Adrenal gland (tissue), 12 donors: ENCODE results near the gene AVP. TPM values are rescaled to one million over a fixed set of nuclear protein-coding genes. Genes with fewer than 3 reads are reported as not detected.

Experiments
- DNase-seq, 7 donors: peaks; one replicate each; pipeline ENCODE4 v3.0.0-alpha.2; 2019 to 2020
- H3K27ac ChIP-seq, 5 donors: fragments of 200-600 bp; sonication (generic) in 4 of 5; 1 replicate in 3 of 5; 2 replicates in 2 of 5; pipeline versions ENCODE4 v1.5.1 to v1.8.0; 2016 to 2020; ENCODE audit warnings: mild to moderate bottlenecking in 1 of 5
- H3K27me3 ChIP-seq: fragments of 200-600 bp; 2 replicates; pipeline ENCODE4 v1.8.0; 2021
- H3K36me3 ChIP-seq, 2 donors: fragments of 200-600 bp; replicated peaks in 1 of 2; 1 replicate in 1 of 2; 2 replicates in 1 of 2; pipeline versions ENCODE4 v1.5.1 to v1.8.0; 2018 to 2022
- H3K4me1 ChIP-seq, 2 donors: fragments of 200-600 bp; replicated peaks in 1 of 2; 1 replicate in 1 of 2; 2 replicates in 1 of 2; pipeline versions ENCODE4 v1.5.1 to v1.8.0; 2018 to 2021
- H3K4me3 ChIP-seq, 4 donors: fragments of 200-600 bp; sonication (generic) in 3 of 4; one replicate each; pipeline ENCODE4 v1.5.1; 2016 to 2018
- H3K9me3 ChIP-seq, 3 donors: fragments of 200-600 bp; sonication (generic) in 1 of 3; replicated peaks in 1 of 3; 1 replicate in 2 of 3; 2 replicates in 1 of 3; pipeline versions ENCODE4 v1.5.1 to v1.8.0; 2016 to 2021
- CTCF ChIP-seq, 6 experiments: fragments of 450-650 bp in 4 of 6; fragments of 200-600 bp in 2 of 6; sonication (generic) in 1 of 6; IDR thresholded peaks; 1 replicate in 5 of 6; 2 replicates in 1 of 6; pipeline versions ENCODE4 v1.5.1 to v1.8.0; 2016 to 2021; ENCODE audit warnings: antibody characterized with exemption in 6 of 6, mild to moderate bottlenecking in 2 of 6, moderate library complexity in 1 of 6
- POLR2A ChIP-seq, 2 donors: fragments of 450-650 bp; IDR thresholded peaks; one replicate each; pipeline ENCODE4 v1.6.1; 2017; ENCODE audit warnings: antibody characterized with exemption in 2 of 2, mild to moderate bottlenecking in 2 of 2, moderate library complexity in 1 of 2
- WGBS, 4 donors: extraction: QIAGEN DNeasy Blood & Tissue Kit in 2 of 4; methylation state at CpG; one replicate each; pipeline versions ENCODE4 v1.1.5 to v1.1.7; 2013 to 2017; 5-methylcytosine and 5-hydroxymethylcytosine counted together
- intact Hi-C, 2 donors: fragments of 100-400 bp; cut with DNase I; formaldehyde crosslinking; loops; one replicate each; pipeline versions ENCODE4 v1.14.1 to v1.15.0; 2022 to 2023
- polyA plus RNA-seq, 3 donors: library from polyadenylated mRNA; stranded (reverse); fragments of 200-250 nt in 2 of 3; fragments of 350-450 nt in 1 of 3; fragmentation: Illumina TruSeq in 1 of 3; extraction: RNeasy Lipid Tissue Mini Kit (QIAGEN cat#74804) in 1 of 3; gene quantifications; one replicate each; pipeline ENCODE4 v1.2.3, GENCODE V29; 2013 to 2014
- total RNA-seq, 9 donors: library from RNA; depleted of rRNA in 4 of 9; stranded (reverse); fragments of >200 nt in 4 of 9; fragments of 120-200 nt in 1 of 9; fragmentation: NEBNext Ultra II Directional in 1 of 9; extraction: Animal tissue kit (Norgen Biotek cat#: 25700) in 1 of 9; gene quantifications; one replicate each; pipeline versions ENCODE4 v1.1.0 to v1.2.4, GENCODE V29; 2013 to 2023
- donor health status: healthy with polysubstance abuse.
- donor health status: Bipolar disorder and iron deficiency.
- donor health status: DM: yes; HTN: yes; CAD: no.
- donor health status: DM: no; HTN: no; CAD: no.
- donor health status: DM: no; HTN: no; CAD: no.
- donor health status: DM: yes; HTN: yes; CAD: no.

AVP gene
- total and polyA plus RNA-seq, 12 donors, result 0.27 to 0.75 (median 0.64) TPM; not detected in 8

- intact Hi-C loops, result no loop called here
- Histone ChIP-seq H3K27me3 (no peaks in the 10 kb centered on the region), H3K36me3 (no peaks in the 10 kb centered on the region), H3K4me3 (no peak overlapping the region), H3K4me1 (peaks cover 0 to 9% of the 10 kb centered on the region in 2 donors), H3K27ac (peak overlapping the region in 4 of 5 donors; percentile 55 to 79 (median 70)), H3K9me3 (no peaks in the 10 kb centered on the region)
- TF ChIP-seq POLR2A (IDR thresholded peaks at IDR 0.05) (peak in 1 of 2 donors; percentile 8), CTCF (IDR thresholded peaks at IDR 0.05) (no peak)
- 47 to 64% (median 55%) methylated on average over 21 of the region's 21 CpGs for WGBS, 4 donors
- peak in 3 of 7 donors; percentile 47 to 69 (median 64) for DNase-seq
These were observed 17.4 kb upstream of the AVP start for GRCh38 chr20:3101737-3102574.

GRCh38 chr20:3101251-3101650 is 16.7 kb upstream of the AVP start:
- DNase-seq, result no peak
- no peaks in the 10 kb centered on the region for H3K27me3 ChIP-seq
- no peaks in the 10 kb centered on the region for H3K9me3 ChIP-seq
- peaks cover 0 to 9% of the 10 kb centered on the region in 2 donors for H3K4me1 ChIP-seq
- intact Hi-C loops, result no loop called here
- TF ChIP-seq POLR2A (IDR thresholded peaks at IDR 0.05), result no peak
- TF ChIP-seq CTCF (IDR thresholded peaks at IDR 0.05), result no peak
- no peaks in the 10 kb centered on the region for H3K36me3 ChIP-seq
- peak overlapping the region in 2 of 5 donors; percentile 75 to 79 for H3K27ac ChIP-seq
- WGBS, 4 donors, result 96 to 99% (median 96%) methylated on average over 6 of the region's 6 CpGs
- no peak overlapping the region for H3K4me3 ChIP-seq

- no peak for TF ChIP-seq CTCF (IDR thresholded peaks at IDR 0.05)
- TF ChIP-seq POLR2A (IDR thresholded peaks at IDR 0.05), result no peak
- WGBS, 4 donors, result 93 to 97% (median 94%) methylated on average over 7 of the region's 7 CpGs
- no peaks in the 10 kb centered on the region for H3K9me3 ChIP-seq
- H3K36me3 ChIP-seq, result no peaks in the 10 kb centered on the region
- no peak overlapping the region for H3K27ac ChIP-seq
- H3K27me3 ChIP-seq, result no peaks in the 10 kb centered on the region
- no peak overlapping the region for H3K4me3 ChIP-seq
- intact Hi-C loops, result no loop called here
- H3K4me1 ChIP-seq, result peaks cover 0 to 9% of the 10 kb centered on the region in 2 donors
- no peak for DNase-seq
These were observed 16.0 kb upstream of the AVP start for GRCh38 chr20:3100480-3100879.

GRCh38 chr20:3094848-3095629 is 10.5 kb upstream of the AVP start:
- Histone ChIP-seq H3K36me3 (no peaks in the 10 kb centered on the region), H3K27ac (no peak overlapping the region), H3K9me3 (no peaks in the 10 kb centered on the region), H3K4me1 (peaks cover 0 to 5% of the 10 kb centered on the region in 2 donors), H3K27me3 (peaks cover 23% of the 10 kb centered on the region), H3K4me3 (no peak overlapping the region)
- 91 to 98% (median 93%) methylated on average over 11 to 13 of the region's 13 CpGs for WGBS, 4 donors
- DNase-seq, result no peak
- intact Hi-C loops, result no loop called here
- no peak for TF ChIP-seq CTCF (IDR thresholded peaks at IDR 0.05)
- no peak for TF ChIP-seq POLR2A (IDR thresholded peaks at IDR 0.05)
